HCT116 (cell line): ENCODE measurements around the gene GLI3. TPM values are rescaled to one million over a fixed set of nuclear protein-coding genes. Genes with fewer than 3 reads are reported as not detected.

Experiments used
- ATAC-seq: fragments of 200-7000 bp; cut with Tn5 transposase; 2 replicates; pipeline ENCODE4 v1.9.1; 2020; ENCODE audit warnings: mild to moderate bottlenecking, moderate library complexity
- BruUV-seq: library from RNA; stranded (reverse); fragments of 400-500 nt; replicated peaks from 2 replicates; lab custom pipeline; 2021; lab: Mats Ljungman, UMichigan
- CTCF ChIA-PET: fragments of 300-600 bp; sonication (Branson Sonifier 250); formaldehyde crosslinking; loops from one replicate; lab custom pipeline; 2021; ENCODE audit warnings: antibody characterized with exemption; lab: Charles Lee
- POLR2A ChIA-PET: fragments of 300-600, 350-600 bp; sonication (Branson Sonifier 250); formaldehyde crosslinking; loops from one replicate; lab custom pipeline; 2021; ENCODE audit warnings: antibody characterized with exemption; lab: Charles Lee
- RAD21 ChIA-PET, 2 experiments: fragments of 300-600 bp; sonication (Branson Sonifier 250); formaldehyde crosslinking; loops; one replicate each; lab custom pipeline; 2023; ENCODE audit warnings: low total read pairs in 2 of 2; ENCODE audit not compliant: uncharacterized antibody in 2 of 2, unreplicated experiment in 2 of 2, low non-redundant PET in 1 of 2; lab: Charles Lee
- DNase-seq: peaks from one replicate; pipeline ENCODE4 v3.0.0-alpha.2; 2010; ENCODE audit warnings: low read depth, low spot score
- H2AFZ ChIP-seq: fragments of 200-600 bp; shearing (Covaris generic), sonication (generic); 2 replicates; pipeline ENCODE4 v1.6.1; 2017; ENCODE audit warnings: low read depth, mixed run types, mixed read lengths, antibody characterized with exemption, low read length; ENCODE audit not compliant: poor library complexity, severe bottlenecking
- H3K27ac ChIP-seq: 2 replicates; pipeline ENCODE4 v1.5.1; 2012; ENCODE audit warnings: low read depth, low read length
- H3K27me3 ChIP-seq: fragments of 200-600 bp; sonication (generic); 2 replicates; pipeline ENCODE4 v1.6.1; 2016; ENCODE audit warnings: mixed run types, low read length, mixed read lengths; ENCODE audit not compliant: insufficient read depth
- H3K36me3 ChIP-seq, 2 experiments: fragments of 200-500 bp in 1 of 2; fragments of 200-600 bp in 1 of 2; sonication (Bioruptor generic) in 1 of 2; sonication (generic) in 1 of 2; 2 replicates each; pipeline versions ENCODE4 v1.5.1 to v1.6.1; 2014 to 2016; ENCODE audit warnings: low read length in 2 of 2, inconsistent platforms in 1 of 2, mixed read lengths in 1 of 2, mixed run types in 1 of 2; ENCODE audit not compliant: insufficient read depth in 2 of 2, control insufficient read depth in 1 of 2
- H3K4me1 ChIP-seq, 2 experiments: fragments of 200-600 bp in 1 of 2; sonication (generic) in 1 of 2; 2 replicates each; pipeline versions ENCODE4 v1.5.1 to v1.6.1; 2012 to 2017; ENCODE audit warnings: low read length in 2 of 2, inconsistent platforms in 1 of 2, mild to moderate bottlenecking in 1 of 2, mixed read lengths in 1 of 2, mixed run types in 1 of 2, moderate library complexity in 1 of 2; ENCODE audit not compliant: insufficient read depth in 2 of 2, control insufficient read depth in 1 of 2
- H3K4me2 ChIP-seq: fragments of 200-600 bp; sonication (generic); 2 replicates; pipeline ENCODE4 v1.6.1; 2017; ENCODE audit warnings: mixed run types, low read length, mixed read lengths
- H3K4me3 ChIP-seq, 2 experiments: fragments of 200-600 bp in 1 of 2; sonication (generic) in 1 of 2; replicated peaks in 1 of 2; 2 replicates each; pipeline ENCODE4 v1.5.1; 2011 to 2016; ENCODE audit warnings: low read length in 2 of 2, control low read depth in 1 of 2, low read depth in 1 of 2, mild to moderate bottlenecking in 1 of 2, mixed read lengths in 1 of 2, mixed run types in 1 of 2
- H3K79me2 ChIP-seq: fragments of 200-600 bp; sonication (generic); 2 replicates; pipeline ENCODE4 v1.6.1; 2017; ENCODE audit warnings: mild to moderate bottlenecking, mixed run types, low read length, moderate library complexity, mixed read lengths; ENCODE audit not compliant: insufficient read depth
- H3K9ac ChIP-seq: fragments of 200-600 bp; sonication (generic); 2 replicates; pipeline ENCODE4 v1.6.1; 2016; ENCODE audit warnings: low read length, mixed read lengths
- H3K9me2 ChIP-seq: fragments of 200-600 bp; sonication (generic), shearing (Covaris generic); 2 replicates; pipeline ENCODE4 v1.6.1; 2017; ENCODE audit warnings: mixed run types, mild to moderate bottlenecking, moderate library complexity; ENCODE audit not compliant: insufficient read depth
- H3K9me3 ChIP-seq, 2 experiments: fragments of 200-500 bp in 1 of 2; fragments of 200-600 bp in 1 of 2; sonication (Bioruptor generic) in 1 of 2; sonication (generic) in 1 of 2; 2 replicates each; pipeline ENCODE4 v1.6.1; 2014 to 2017; ENCODE audit warnings: low read length in 2 of 2, mixed read lengths in 2 of 2, inconsistent platforms in 1 of 2, low read depth in 1 of 2, mild to moderate bottlenecking in 1 of 2, mixed run types in 1 of 2, moderate library complexity in 1 of 2; ENCODE audit not compliant: control insufficient read depth in 1 of 2, insufficient read depth in 1 of 2
- H4K20me1 ChIP-seq: fragments of 200-600 bp; sonication (generic), shearing (Covaris generic); 2 replicates; pipeline ENCODE4 v1.6.1; 2017; ENCODE audit warnings: mixed run types, mild to moderate bottlenecking, moderate library complexity; ENCODE audit not compliant: insufficient read depth
- EGR1 ChIP-seq: IDR thresholded peaks from 2 replicates; pipeline ENCODE4 v1.6.1; 2012; ENCODE audit warnings: low read depth
- JUND ChIP-seq: IDR thresholded peaks from 2 replicates; pipeline ENCODE4 v1.6.1; 2012
- POLR2A ChIP-seq: IDR thresholded peaks from 2 replicates; pipeline ENCODE4 v1.7.0; 2011; ENCODE audit warnings: borderline replicate concordance; ENCODE audit not compliant: insufficient read depth, insufficient read length; ENCODE audit errors: extremely low read depth
- POLR2AphosphoS5 ChIP-seq: IDR thresholded peaks from 2 replicates; pipeline ENCODE4 v1.6.1; 2011; ENCODE audit warnings: mild to moderate bottlenecking, low read depth, low read length, moderate library complexity
- SIN3A ChIP-seq: IDR thresholded peaks from 2 replicates; pipeline ENCODE4 v1.6.1; 2012; ENCODE audit warnings: low read depth
- SP1 ChIP-seq: IDR thresholded peaks from 2 replicates; pipeline ENCODE4 v1.6.1; 2012; ENCODE audit warnings: low read depth
- TCF7L2 ChIP-seq: IDR thresholded peaks from 2 replicates; pipeline ENCODE4 v1.7.0; 2011; ENCODE audit warnings: borderline replicate concordance, inconsistent platforms; ENCODE audit not compliant: insufficient read depth, insufficient read length; ENCODE audit errors: extremely low read depth
- YY1 ChIP-seq: IDR thresholded peaks from 2 replicates; pipeline ENCODE4 v1.6.1; 2011; ENCODE audit warnings: low read length, low read depth, moderate library complexity, mild to moderate bottlenecking; ENCODE audit not compliant: insufficient replicate concordance; ENCODE audit errors: extremely low read depth
- ZFX ChIP-seq: fragments of 450-650 bp; IDR thresholded peaks from 2 replicates; pipeline ENCODE4 v1.6.1; 2017
- ZNF274 ChIP-seq: fragments of 200-500 bp; sonication (Bioruptor generic); IDR thresholded peaks from 2 replicates; pipeline ENCODE4 v1.6.1; 2014; ENCODE audit warnings: mild to moderate bottlenecking, low read depth, low read length, inconsistent platforms
- intact Hi-C: fragments of 100-400 bp; cut with micrococcal nuclease; formaldehyde crosslinking; loops from 2 replicates; pipeline ENCODE4 v1.10.0; 2022
- total RNA-seq: library from RNA; stranded (reverse); gene quantifications from one replicate; pipeline ENCODE4 v1.2.1, GENCODE V29; 2021; ENCODE audit not compliant: unreplicated experiment
- TF ChIP-seq, protein P1 (sequence below): IDR thresholded peaks from 2 replicates; pipeline ENCODE4 v1.6.1; 2011; ENCODE audit warnings: mild to moderate bottlenecking, low read length, moderate library complexity; ENCODE audit not compliant: insufficient replicate concordance; ENCODE audit errors: extremely low read depth
- TF ChIP-seq, protein P2 (sequence below): IDR thresholded peaks from 2 replicates; pipeline ENCODE4 v1.6.1; 2012; ENCODE audit warnings: low read depth
- TF ChIP-seq, protein P3 (sequence below): IDR thresholded peaks from 2 replicates; pipeline ENCODE4 v1.6.1; 2012
- TF ChIP-seq, protein P4 (sequence below): IDR thresholded peaks from 2 replicates; pipeline ENCODE4 v1.6.1; 2012
- TF ChIP-seq, protein P5 (sequence below), 3 experiments: fragments of 200-600 bp in 1 of 3; sonication (generic) in 1 of 3; IDR thresholded peaks in 2 of 3; conservative IDR thresholded peaks in 1 of 3; 2 replicates each; pipeline ENCODE4 v1.5.1; 2012 to 2017; ENCODE audit warnings: low read depth in 2 of 3, low read length in 2 of 3, antibody characterized with exemption in 1 of 3, borderline replicate concordance in 1 of 3, control low read depth in 1 of 3, mild to moderate bottlenecking in 1 of 3, mixed read lengths in 1 of 3, mixed run types in 1 of 3, moderate library complexity in 1 of 3; ENCODE audit not compliant: insufficient read depth in 1 of 3

Gene GLI3
- total RNA-seq, 1 experiment from 2014 or later = 0.07 TPM

DNA sequence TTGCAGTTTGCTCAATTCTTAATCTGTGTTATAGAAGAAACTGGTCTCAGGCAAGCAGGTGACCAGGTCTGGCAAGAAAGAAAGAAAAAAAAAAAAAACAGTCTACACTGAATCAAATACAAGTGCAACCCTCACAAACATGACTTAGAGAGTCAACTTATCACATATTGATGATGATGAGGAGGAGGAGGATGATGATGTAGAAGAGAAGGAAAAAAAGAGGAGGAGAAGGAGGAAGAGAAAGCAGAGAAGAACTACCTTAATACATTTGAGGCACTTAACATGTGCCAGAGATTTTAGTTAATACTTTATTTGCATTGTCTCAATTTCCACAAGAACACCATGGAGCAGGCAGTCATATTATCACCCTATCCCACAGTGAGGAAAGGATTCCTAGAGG is 91.5 kb downstream of the GLI3 start:
- Histone ChIP-seq H3K9me3 (no peaks in the 10 kb centered on the region), H2AFZ (no peak overlapping the region), H3K9ac (no peak overlapping the region), H3K4me1 (no peaks in the 10 kb centered on the region), H3K79me2 (no peaks in the 10 kb centered on the region), H3K36me3 (no peaks in the 10 kb centered on the region), H3K27ac (no peak overlapping the region), H3K4me3 (no peak overlapping the region), H4K20me1 (no peaks in the 10 kb centered on the region), H3K4me2 (no peak overlapping the region), H3K27me3 (peaks cover 8% of the 10 kb centered on the region; the same call in 1 of the 2 replicates), H3K9me2 (no peaks in the 10 kb centered on the region)
- no peak for ATAC-seq
- DNase-seq = no peak
- ChIA-PET RAD21 (no interaction called here), CTCF (no interaction called here), POLR2A (no interaction called here)
- TF ChIP-seq POLR2A (no peak), ZNF274 (no peak), EGR1 (no peak), ZFX (no peak), YY1 (no peak), SP1 (no peak), TCF7L2 (no peak), POLR2AphosphoS5 (no peak), JUND (no peak), SIN3A (no peak)
- TF ChIP-seq, protein P1, sequence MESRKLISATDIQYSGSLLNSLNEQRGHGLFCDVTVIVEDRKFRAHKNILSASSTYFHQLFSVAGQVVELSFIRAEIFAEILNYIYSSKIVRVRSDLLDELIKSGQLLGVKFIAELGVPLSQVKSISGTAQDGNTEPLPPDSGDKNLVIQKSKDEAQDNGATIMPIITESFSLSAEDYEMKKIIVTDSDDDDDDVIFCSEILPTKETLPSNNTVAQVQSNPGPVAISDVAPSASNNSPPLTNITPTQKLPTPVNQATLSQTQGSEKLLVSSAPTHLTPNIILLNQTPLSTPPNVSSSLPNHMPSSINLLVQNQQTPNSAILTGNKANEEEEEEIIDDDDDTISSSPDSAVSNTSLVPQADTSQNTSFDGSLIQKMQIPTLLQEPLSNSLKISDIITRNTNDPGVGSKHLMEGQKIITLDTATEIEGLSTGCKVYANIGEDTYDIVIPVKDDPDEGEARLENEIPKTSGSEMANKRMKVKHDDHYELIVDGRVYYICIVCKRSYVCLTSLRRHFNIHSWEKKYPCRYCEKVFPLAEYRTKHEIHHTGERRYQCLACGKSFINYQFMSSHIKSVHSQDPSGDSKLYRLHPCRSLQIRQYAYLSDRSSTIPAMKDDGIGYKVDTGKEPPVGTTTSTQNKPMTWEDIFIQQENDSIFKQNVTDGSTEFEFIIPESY = no peak
- TF ChIP-seq, protein P2, sequence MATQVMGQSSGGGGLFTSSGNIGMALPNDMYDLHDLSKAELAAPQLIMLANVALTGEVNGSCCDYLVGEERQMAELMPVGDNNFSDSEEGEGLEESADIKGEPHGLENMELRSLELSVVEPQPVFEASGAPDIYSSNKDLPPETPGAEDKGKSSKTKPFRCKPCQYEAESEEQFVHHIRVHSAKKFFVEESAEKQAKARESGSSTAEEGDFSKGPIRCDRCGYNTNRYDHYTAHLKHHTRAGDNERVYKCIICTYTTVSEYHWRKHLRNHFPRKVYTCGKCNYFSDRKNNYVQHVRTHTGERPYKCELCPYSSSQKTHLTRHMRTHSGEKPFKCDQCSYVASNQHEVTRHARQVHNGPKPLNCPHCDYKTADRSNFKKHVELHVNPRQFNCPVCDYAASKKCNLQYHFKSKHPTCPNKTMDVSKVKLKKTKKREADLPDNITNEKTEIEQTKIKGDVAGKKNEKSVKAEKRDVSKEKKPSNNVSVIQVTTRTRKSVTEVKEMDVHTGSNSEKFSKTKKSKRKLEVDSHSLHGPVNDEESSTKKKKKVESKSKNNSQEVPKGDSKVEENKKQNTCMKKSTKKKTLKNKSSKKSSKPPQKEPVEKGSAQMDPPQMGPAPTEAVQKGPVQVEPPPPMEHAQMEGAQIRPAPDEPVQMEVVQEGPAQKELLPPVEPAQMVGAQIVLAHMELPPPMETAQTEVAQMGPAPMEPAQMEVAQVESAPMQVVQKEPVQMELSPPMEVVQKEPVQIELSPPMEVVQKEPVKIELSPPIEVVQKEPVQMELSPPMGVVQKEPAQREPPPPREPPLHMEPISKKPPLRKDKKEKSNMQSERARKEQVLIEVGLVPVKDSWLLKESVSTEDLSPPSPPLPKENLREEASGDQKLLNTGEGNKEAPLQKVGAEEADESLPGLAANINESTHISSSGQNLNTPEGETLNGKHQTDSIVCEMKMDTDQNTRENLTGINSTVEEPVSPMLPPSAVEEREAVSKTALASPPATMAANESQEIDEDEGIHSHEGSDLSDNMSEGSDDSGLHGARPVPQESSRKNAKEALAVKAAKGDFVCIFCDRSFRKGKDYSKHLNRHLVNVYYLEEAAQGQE = no peak
- TF ChIP-seq, protein P3, sequence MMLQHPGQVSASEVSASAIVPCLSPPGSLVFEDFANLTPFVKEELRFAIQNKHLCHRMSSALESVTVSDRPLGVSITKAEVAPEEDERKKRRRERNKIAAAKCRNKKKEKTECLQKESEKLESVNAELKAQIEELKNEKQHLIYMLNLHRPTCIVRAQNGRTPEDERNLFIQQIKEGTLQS = no peak
- TF ChIP-seq, protein P4, sequence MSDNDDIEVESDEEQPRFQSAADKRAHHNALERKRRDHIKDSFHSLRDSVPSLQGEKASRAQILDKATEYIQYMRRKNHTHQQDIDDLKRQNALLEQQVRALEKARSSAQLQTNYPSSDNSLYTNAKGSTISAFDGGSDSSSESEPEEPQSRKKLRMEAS = no peak
- TF ChIP-seq, protein P5, sequence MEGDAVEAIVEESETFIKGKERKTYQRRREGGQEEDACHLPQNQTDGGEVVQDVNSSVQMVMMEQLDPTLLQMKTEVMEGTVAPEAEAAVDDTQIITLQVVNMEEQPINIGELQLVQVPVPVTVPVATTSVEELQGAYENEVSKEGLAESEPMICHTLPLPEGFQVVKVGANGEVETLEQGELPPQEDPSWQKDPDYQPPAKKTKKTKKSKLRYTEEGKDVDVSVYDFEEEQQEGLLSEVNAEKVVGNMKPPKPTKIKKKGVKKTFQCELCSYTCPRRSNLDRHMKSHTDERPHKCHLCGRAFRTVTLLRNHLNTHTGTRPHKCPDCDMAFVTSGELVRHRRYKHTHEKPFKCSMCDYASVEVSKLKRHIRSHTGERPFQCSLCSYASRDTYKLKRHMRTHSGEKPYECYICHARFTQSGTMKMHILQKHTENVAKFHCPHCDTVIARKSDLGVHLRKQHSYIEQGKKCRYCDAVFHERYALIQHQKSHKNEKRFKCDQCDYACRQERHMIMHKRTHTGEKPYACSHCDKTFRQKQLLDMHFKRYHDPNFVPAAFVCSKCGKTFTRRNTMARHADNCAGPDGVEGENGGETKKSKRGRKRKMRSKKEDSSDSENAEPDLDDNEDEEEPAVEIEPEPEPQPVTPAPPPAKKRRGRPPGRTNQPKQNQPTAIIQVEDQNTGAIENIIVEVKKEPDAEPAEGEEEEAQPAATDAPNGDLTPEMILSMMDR (IDR thresholded peaks at IDR 0.05 in 2 of 3, conservative IDR thresholded peaks at IDR 0.05 in 1 of 3; ENCODE audit: borderline replicate concordance in 1 of 3, insufficient read depth in 1 of 3, low read depth in 2 of 3, low read length in 2 of 3) = no peak
- intact Hi-C loops = no loop called here
- BruUV-seq = no TSS peak
